ENCODE results near the gene MACIR.

- TF ChIP-seq TAF1 (IDR thresholded peaks at IDR 0.05; ENCODE audit: low read depth) (no peak), MAX (IDR thresholded peaks at IDR 0.05) (no peak), CEBPB (IDR thresholded peaks at IDR 0.05) (no peak), TEAD4 (IDR thresholded peaks at IDR 0.05) (no peak), RAD21 (IDR thresholded peaks at IDR 0.05; ENCODE audit: low read depth) (no peak), YY1 (IDR thresholded peaks at IDR 0.05; ENCODE audit: low read depth) (no peak), EP300 (IDR thresholded peaks at IDR 0.05; ENCODE audit: borderline replicate concordance) (no peak), CREB1 (IDR thresholded peaks at IDR 0.05; ENCODE audit: low read depth) (no peak), NFIC (IDR thresholded peaks at IDR 0.05) (no peak)
- TF ChIP-seq, protein P1, sequence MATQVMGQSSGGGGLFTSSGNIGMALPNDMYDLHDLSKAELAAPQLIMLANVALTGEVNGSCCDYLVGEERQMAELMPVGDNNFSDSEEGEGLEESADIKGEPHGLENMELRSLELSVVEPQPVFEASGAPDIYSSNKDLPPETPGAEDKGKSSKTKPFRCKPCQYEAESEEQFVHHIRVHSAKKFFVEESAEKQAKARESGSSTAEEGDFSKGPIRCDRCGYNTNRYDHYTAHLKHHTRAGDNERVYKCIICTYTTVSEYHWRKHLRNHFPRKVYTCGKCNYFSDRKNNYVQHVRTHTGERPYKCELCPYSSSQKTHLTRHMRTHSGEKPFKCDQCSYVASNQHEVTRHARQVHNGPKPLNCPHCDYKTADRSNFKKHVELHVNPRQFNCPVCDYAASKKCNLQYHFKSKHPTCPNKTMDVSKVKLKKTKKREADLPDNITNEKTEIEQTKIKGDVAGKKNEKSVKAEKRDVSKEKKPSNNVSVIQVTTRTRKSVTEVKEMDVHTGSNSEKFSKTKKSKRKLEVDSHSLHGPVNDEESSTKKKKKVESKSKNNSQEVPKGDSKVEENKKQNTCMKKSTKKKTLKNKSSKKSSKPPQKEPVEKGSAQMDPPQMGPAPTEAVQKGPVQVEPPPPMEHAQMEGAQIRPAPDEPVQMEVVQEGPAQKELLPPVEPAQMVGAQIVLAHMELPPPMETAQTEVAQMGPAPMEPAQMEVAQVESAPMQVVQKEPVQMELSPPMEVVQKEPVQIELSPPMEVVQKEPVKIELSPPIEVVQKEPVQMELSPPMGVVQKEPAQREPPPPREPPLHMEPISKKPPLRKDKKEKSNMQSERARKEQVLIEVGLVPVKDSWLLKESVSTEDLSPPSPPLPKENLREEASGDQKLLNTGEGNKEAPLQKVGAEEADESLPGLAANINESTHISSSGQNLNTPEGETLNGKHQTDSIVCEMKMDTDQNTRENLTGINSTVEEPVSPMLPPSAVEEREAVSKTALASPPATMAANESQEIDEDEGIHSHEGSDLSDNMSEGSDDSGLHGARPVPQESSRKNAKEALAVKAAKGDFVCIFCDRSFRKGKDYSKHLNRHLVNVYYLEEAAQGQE (IDR thresholded peaks at IDR 0.05; ENCODE audit: low read depth), result no peak
Measured at GRCh38 chr5:103280967-103281366, 22.4 kb downstream of the MACIR start.

Data from Ishikawa (cell line).